Measurements from ENCODE around the gene MACROD2.
"Not testable (repeated sequence)": the region's sequence is repeated elsewhere in the genome, so short reads cannot be mapped to it uniquely, and the experiment has no call there.

MACROD2 gene

GRCh38 chr20:15345287-15345686 lies 1350.0 kb downstream of the MACROD2 start:
- DNase-seq, result no peak

DNA sequence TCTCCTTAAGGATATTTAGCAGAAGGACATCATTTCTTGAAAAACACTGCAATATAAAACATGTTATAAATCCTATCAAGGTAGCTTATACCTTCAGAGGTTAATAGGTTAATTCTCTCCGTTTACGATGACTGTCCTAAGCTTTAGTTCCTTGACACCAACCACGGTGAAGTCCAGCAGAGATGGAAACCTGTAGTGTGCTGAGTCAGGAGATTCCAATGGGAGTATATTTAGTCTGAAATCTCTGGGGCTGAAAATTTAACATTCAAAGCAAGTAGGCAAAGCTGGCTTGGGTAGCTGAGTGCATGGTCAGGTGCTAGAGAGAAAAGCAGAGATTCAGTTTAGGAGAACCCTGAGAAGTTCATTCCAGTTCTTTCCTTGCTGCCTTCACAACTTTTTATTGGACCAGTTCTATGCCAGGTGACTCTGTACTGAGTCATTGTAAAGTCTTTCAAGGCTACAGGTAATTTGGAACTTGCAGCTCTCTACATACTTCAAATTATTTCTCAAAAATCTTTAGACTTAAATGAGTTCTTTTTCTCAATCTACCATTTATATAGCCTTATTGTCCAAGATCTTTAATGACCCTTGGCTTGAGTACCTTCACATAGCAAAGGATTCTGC lies 1351.5 kb downstream of the MACROD2 start:
- DNase-seq, result no peak

DNA sequence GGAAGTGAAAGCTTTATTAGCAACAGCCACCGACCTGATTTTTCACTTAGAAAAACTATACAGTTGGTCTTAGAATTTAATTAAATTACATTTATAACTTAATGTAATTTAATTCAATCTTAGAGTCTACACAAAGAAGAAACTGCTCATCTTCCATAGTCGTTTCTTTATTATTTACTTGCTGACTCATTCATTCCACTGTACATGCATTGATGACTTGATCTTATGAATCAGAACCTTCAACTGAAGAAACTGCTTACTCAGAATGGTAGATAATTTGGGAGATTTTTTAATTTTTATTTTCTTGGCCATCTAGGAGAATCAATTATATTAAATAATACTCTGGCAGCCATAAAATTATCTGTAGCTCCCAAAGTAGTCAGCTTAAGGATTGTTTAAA lies 1363.7 kb downstream of the MACROD2 start:
- DNase-seq, result no peak

DNA sequence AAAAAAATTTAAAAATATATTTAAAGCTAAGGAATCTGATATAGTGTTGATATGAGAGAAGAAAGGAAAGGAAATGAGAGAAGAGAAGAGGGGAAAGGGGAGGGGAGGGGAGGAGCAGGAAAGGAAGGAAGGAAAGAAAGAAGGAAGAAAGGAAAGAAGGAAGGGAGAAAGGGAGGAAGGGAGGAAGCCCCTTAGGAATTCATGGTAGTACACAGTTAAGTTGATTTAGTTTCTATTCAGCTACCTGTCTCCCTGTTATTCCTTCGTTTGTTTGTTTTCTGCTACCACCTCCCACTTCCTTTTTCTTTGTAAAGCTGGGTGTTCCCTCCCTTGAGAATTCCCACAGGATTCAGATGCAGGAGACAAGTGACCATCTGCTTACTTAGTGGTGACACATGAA lies 1367.5 kb downstream of the MACROD2 start:
- no peak for DNase-seq

DNA sequence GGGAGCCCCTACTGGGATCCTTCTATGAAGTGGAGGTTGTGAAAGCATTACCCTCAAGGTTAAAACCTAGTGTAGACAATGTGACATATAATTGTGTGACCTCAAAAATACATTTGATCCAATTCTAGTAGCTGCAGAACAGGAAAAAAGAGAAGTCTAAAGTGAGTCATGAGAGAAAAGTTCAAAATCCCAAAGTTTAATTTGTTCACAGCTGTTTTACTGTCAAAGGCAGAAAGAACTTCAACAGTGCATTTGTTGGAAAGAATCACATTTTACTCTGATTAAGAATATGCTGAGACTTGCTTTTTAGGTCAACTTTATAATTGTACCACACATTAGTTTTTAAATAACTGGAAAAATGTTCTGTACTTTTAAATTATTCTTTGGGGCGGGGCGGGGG lies 1369.5 kb downstream of the MACROD2 start:
- DNase-seq, result no peak

GRCh38 chr20:15370370-15370769 lies 1375.1 kb downstream of the MACROD2 start:
- no peak for DNase-seq

DNA sequence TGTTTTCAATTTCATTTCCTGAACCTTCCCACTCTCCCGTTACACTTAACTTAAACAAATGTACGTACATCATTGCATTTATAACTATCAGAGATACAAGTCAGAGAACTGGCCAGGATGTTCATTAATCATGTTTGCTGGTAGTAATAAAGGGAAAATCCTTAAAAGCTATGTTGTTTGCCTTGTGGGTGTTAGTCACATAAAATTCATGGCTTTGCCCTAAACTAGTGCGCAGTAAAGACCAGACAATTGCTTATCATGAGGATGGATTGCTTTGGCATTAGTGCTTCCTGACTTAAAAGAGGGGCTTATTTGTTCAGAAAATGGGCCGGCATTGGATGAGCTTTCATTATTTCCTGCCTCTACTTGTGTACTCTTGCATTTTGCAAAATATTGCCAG lies 1379.4 kb downstream of the MACROD2 start:
- no peak for DNase-seq

DNA sequence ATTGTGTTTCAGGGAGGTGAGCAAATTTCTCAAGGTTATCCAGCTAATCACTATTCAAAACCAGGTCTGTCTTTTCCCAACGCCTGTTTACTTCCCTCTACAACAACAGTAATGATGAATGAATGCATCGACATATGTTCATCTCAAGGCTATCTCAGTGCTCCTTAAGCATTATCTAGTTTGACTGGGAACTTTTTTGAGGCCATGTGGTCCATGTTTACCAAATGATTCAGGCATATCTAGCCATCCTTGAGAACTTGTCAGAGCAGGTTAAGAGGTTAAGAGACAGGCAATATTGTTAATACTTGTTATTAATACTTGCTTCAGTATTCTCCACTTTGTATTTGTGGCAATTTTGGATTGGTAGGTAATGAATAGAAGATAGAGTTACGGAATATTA lies 1380.5 kb downstream of the MACROD2 start:
- DNase-seq, result no peak

- DNase-seq, result not testable (repeated sequence)
These were observed 1382.3 kb downstream of the MACROD2 start for GRCh38 chr20:15377603-15378002.

GRCh38 chr20:15378151-15378550 lies 1382.8 kb downstream of the MACROD2 start:
- no peak for DNase-seq

DNA sequence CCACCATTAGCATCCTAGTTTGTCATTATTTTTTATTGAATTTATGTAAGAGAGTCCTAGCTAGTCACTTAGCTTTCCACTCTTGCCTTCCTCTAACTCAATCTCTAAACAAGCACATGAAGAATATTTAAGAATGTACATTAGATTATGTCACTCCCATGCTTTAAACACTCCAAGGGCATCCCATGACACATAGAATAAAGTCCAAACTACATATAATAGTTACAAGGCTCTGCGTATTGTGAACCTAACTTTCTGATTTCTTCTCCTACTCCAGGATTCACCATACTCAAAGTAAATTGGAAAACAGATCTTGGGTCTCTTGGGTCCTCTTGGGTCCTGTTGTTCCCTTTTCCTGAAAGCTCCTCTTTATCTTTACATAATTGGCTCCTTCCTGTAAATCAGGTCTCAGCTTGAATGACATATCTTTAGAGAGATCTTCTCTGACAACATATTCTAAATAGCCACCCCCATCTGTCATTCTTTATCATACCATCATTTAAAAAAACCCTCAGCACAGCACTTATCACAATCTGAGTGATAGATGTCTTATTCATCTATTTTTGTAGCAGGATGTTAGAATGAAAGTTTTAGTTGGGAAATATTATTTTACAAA lies 1384.5 kb downstream of the MACROD2 start:
- no peak for DNase-seq

- no peak for DNase-seq
These were observed 1385.5 kb downstream of the MACROD2 start for GRCh38 chr20:15380770-15381169.

GRCh38 chr20:15387228-15387627 lies 1391.9 kb downstream of the MACROD2 start:
- DNase-seq, result no peak

DNA sequence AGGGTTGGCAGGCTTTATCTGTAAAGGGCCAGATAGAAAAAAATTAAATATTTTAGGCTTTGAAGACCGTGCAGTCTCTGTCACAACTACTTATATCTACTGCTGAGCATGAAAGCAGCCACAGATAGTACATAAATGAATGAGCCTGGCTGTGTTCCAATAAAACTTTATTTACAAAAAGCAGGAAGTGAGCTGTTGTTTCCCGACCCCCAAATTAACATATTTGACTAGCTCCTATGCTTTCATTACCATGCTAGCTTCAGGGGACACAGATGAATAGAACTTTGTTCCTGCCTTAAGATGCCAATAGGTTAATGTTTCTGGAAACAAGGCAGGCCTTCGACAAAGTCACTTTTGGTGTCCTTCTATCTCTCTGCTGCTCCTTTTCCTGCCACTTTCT lies 1400.1 kb downstream of the MACROD2 start:
- DNase-seq, result no peak

- no peak for DNase-seq
These were observed 1400.7 kb downstream of the MACROD2 start for GRCh38 chr20:15396026-15396425.

DNA sequence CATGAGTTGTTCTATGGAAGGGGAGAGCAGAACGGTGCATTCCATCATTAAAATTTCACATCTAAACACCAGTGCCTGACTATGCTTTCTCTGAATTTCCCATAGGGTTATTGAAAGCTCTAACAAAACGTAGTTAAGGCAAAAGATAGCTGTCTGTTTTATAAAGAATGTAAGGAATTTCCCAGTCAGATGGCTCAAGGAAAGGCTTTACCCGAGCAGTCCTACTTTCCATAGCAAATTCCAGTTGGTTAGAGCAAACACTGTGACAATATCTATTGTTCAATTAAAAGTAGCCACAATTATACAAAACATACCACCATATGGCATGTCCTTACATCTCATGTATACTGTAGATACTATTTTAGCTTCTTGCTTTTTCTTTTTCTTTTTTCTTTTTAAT lies 1401.6 kb downstream of the MACROD2 start:
- DNase-seq, result no peak

DNA sequence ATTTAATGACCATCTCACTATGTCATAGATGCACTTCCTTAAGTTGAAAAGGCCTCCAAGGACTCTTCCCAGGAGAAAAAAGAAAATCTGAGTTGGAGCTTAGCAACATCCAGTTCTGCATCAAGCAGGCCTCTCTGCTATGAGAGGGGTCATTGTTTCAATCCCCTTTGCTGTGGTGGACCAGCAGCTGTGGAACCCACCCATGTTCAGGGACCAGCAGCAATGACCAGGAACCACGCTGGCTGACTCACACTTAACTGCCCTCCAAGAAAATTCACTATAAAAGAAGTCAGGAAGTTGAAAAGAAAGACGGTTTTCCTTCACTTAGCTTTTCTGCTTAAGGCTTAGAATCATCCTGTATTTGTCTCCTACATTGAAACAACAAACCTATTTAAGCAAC lies 1404.5 kb downstream of the MACROD2 start:
- DNase-seq, result no peak

DNA sequence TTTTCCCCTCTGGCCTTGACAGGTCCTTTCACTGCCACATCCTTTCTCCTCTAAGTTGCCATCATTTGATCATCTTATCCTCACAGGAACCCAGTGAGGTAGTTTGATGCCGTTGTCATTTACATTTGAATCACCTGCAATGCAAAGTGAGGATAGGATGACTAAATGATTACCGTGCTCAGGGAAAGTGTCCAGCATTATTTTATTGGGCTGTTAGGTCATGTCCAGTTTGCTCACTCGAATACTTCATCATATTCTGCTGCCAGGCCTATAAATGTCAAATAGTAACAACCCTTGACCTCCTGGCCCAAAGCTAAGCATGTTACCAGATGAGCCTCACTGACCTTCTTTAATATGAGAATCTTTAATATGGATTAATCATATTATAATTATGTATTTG lies 1410.8 kb downstream of the MACROD2 start:
- DNase-seq, result no peak

GRCh38 chr20:15411781-15412180 lies 1416.5 kb downstream of the MACROD2 start:
- no peak for DNase-seq

DNA sequence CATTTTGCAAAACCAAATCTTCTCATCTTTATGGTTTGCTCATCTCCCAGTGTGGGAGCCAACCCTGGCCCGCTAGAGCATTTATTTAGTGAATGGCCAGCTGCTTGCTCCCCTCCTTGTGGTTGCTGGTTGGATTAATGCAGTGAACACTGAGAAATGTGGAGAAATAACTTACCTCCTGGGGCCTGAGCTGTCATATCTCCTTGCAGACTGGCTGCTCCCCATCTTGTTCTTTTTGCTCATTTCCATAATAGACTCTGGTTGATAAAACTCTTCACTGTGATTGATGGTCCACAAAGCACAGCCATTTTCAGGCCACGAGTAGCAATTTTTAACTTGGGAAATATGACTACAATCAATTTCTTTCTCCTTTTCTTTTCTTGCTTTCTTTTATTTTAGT lies 1420.6 kb downstream of the MACROD2 start:
- no peak for DNase-seq

DNA sequence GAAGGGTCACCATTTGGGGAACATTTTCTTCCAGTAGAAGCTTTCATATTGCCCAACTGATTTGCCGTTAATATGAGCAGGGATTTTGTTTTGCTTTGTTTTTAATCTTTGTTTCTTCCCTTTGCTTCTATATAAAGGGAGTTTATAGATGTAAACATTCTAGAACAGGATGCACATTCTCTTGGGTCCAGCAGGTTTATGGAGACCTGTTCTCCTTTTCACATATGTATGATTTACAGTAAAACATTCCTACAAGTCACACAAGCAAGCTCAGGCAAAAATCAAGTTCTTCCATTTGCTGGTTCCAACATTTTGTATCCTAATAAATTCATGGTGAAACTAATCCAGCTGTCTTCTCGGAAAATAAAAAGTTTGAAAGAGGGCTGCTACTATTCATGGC lies 1424.5 kb downstream of the MACROD2 start:
- no peak for DNase-seq

- DNase-seq, result no peak
These were observed 1427.7 kb downstream of the MACROD2 start for GRCh38 chr20:15422966-15423365.

DNA sequence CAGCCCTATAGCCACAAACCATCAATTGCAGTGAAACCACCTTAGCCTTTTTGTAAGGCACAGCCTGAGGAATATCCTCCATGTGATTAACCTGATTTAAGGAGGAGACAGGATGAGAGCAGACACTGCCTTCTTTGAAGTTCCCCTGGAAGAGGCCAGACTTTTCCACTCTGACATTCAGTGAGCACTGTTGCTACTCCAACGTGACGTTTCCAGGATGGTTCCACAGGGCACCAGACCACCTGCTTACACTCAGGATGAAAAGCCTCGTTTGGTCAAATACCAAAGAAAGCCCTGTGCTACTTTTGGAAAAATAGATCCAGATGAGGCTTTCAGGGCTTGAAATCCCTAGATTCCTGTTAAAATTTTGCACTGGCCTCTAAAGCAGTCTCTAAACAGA lies 1444.2 kb downstream of the MACROD2 start:
- DNase-seq, result no peak

DNA sequence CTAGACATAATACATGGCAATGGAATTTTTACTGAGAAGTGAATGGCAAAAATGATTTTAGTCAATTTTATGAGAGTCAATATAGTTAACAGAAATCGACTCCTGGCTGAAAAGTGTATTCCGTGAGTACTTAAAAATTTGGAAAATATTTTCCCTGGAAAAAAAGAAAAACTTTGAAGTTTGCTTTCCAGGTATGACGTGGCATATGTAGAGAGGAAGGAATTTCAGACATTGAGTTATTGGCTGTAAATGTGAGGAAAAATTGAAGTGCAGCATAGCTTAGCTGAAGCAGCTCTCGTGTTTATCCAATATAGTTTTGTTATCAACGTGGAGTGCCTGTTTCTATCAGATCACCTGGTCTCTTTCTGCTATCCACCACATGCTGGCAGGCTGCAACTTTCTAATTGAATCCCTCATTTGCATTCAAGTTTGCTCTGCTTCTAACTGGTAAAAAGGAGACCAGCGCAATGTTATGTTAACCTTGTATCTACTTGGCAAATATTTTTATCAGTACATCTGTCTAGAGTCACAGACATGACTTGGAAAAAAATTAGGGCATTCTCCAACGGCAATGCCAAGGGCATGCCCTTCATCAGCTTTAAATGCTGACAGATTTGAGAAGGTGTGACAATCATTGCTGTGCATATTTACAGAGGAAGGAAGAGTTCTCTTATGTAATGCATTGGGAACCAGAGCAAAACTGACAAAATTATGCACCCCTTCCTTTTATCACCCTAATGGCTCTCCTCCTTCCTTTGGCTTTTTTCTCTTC lies 1444.9 kb downstream of the MACROD2 start:
- no peak for DNase-seq
